Hematopoietic multipotent progenitor cell treated with erythropoietin and hydrocortisone succinate and interleukin-3 and kit ligand, for 15 days (in vitro differentiated cells): ENCODE measurements around the gene ZMAT2.
"Not testable (repeated sequence)": the region's sequence is repeated elsewhere in the genome, so short reads cannot be mapped to it uniquely, and the experiment has no call there.

Experiments used
- DNase-seq: peaks from one replicate; pipeline ENCODE4 v3.0.0-alpha.2; 2015; ENCODE audit warnings: low spot score

The ZMAT2 gene, protein sequence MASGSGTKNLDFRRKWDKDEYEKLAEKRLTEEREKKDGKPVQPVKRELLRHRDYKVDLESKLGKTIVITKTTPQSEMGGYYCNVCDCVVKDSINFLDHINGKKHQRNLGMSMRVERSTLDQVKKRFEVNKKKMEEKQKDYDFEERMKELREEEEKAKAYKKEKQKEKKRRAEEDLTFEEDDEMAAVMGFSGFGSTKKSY

DNA sequence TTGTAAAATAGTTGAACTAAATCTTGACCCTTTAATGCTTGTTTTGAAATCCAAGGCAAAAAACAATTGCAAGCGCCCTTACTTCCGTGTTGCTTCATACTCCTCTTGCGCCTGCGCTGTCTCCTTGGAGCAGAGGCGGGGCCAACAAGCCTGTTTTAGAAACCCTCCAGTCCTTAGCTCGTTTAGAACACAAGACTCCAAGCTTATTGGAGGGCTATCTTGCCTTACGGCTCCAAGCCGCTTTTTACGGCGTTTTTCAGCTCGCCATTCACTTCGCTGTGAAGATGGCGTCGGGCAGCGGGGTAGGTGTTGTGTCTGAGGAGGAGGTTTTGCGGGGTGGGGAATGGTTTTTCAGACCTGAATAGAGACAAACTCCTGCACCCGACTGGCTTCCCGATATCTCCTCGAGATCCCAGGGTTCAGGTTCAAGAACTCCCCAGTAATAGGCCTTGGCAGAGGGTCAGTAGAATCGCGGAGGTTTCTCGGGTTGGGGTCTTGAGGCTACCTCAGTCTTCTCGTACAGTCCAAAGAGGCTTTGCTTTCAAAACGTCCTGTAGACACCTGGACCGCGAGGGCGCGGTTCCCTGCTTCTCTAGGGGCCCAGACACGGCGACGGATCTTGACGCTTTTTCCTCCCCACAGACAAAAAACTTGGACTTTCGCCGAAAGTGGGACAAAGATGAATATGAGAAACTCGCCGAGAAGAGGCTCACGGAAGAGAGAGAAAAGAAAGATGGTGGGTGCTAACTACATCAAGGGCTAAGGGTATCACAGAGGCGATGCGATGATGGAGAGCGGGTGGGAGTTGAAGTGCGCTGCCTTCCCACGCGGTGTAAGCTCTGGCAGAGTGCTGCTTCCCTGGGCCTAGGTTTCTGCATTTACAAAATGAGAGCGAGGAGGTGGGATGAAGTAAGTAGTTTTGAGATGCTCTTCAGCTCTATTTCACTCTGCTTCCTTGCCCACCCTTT lies at the start of gene ZMAT2:
ZMAT2 (plus strand) TSS at position 271 of the 968 bp plus-strand sequence; CDS start at position 285, 14 bp downstream.
- peak; percentile 98 for DNase-seq

DNA sequence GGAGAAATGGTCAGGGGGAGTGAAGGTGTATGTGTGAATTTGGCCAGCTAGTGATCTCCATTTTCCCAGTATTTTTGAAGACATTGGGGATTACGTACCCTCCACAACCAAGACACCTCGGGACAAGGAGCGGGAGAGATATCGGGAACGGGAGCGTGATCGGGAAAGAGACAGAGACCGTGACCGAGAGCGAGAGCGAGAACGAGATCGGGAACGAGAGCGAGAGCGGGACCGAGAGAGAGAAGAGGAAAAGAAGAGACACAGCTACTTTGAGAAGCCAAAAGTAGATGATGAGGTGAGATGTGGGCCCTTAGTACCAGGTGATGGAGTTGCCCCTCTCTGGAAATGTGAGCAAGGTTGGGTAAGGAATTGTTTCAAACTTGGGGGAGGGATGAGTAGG lies 41.4 kb upstream of the ZMAT2 start:
- DNase-seq, result no peak

DNA sequence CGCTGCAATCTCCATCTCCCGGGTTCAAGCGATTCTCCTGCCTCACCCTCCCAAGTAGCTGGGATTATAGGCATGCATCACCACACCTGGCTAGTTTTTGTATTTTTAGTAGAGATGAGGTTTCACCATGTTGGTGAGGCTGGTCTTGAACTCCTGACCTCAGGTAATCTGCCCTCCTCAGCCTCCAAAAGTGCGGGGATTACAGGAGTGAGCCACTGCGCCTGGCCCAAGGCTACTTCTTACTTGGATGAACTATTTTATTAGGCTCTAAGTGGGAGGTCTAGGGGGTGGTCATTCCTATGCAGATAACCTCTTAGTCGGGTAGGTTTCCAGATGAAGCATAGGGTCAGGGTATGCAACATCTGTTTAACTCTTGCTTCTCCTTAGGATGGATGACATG lies 39.9 kb upstream of the ZMAT2 start:
- not testable (repeated sequence) for DNase-seq

DNA sequence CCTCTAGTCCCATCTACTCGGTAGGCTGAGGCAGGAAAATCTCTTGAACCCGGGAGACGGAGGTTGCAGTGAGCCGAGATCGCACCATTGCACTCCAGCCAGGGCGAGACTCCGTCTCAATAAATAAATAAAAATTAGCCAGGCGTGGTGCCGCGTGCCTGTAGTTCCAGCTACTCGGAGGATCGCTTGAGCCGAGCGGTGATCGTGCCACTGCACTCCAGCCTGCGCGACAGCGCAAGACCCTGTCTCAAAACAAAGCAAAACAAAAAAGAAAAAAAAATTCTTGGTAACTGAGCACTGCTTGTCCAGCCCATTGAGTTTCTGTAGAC lies 36.3 kb upstream of the ZMAT2 start:
- no peak for DNase-seq

DNA sequence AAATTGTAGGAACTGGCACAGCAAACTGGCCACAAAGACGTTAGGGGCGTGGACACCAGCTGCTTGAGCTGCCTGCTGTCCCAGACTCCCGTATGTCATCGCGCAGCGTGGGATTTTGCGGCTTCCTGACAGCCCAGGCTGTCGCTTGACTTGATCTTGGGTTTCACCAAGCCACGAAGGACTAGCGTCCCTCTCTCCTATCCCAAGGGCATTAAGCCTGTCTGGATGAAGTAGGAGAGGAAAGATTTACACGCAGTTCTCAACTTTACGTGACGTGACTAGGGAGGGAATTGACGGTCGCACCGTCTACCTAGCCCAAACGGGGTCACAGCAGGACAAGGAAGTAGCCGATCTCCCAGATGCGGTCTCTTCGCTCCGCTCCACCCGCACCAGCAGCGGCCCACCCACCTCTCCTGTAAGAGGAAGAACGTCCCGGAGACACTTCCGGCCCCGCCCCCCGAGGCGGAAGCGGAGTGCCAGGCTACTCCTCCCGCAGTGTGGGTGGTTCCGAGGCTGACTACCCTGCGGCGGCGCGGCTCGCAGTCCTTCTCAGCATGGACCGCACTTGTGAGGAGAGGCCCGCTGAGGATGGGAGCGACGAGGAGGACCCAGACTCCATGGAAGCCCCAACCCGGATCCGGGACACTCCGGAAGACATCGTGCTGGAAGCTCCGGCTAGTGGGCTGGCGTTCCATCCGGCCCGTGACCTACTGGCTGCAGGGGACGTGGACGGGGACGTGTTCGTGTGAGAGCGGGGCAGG lies 35.7 kb upstream of the ZMAT2 start, which contains the start of gene WDR55:
WDR55 (plus strand) TSS at position 546 of the 761 bp plus-strand sequence; CDS start at position 555, 9 bp downstream.
- peak; percentile 93 for DNase-seq

DNA sequence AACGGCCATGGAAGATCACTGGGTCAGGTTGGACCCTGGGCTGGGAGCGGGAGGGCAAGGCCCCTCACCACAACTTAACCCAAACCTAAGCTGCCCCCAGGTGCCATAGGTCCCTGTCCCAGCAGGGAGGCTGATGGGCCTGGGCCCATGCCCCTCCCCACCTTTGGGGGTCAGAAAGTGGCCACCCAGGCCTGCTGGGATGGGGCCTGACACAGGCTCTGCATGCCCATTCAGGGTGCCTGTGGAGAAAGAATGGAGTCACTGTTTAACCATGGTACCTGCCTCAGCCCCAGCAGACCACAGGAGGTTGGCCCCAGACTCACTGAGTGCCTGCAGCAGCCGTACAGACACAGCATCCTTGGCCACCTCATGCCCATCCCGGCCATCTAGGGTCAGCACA lies 29.2 kb upstream of the ZMAT2 start:
- DNase-seq, result not testable (repeated sequence)

DNA sequence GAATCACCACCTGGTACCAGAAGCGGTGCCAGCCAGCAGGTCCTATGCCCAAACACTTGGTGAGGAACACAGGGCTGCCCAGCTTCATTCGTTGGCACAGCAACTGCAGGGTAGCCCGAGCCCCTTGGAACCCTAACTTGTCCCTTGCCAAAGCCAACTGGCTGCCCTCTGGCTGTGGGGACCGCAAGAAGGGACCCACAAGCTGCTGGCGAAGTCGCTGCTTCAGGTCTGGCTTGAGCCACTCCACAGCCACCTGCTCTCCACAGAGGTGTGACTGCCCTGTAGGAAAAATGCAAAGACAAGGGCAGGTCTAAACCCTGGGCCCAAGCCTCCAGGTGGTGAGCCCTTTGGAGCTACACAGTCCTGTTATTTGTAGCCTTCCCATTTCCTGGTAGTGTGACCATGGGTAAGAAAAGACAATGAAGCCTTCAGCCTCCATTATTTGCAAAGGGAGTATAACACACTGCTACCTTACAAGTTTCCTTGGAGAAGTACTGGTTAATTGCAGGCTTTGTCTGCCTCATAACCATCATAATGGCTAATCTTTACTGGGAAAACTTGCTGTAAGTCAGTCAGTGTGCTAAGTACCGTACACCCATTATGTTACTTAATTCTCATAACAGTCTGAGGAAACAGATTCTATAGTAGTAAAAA lies 28.6 kb upstream of the ZMAT2 start:
- DNase-seq, result no peak

DNA sequence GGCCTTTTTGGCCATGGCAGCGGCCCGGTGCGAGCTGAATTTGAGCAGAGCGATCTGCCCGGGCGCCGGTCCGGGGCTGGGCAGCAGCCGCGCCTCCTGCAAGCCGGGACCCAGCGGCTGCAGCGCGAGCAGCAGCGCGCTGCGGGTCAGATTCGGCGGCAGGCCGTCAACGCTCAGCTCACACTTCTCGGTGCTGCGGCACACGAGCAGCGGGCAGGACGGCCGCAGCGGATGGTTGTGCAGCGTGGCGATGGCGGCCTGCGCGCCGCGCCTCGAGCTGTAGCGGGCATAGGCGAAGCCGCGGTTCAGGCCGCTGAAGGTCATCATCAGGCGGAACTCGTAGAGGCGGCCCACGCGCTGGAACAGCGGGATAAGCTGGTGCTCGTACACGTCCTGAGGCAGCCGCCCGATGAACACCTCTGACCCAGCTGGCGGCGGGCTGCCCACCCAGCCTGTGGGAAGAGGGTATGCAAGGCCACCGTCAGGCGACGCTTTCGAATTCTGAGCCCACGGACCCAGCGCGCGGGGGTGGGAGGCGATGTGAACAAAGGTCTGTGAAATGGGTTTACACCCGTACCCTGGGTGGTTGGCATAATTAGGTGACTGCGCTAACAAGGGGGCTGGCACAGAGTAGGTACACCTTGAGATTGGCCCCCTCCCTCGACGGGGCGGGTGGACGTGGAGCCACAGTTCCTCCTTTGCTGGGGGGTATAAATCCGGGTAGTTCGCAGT lies 27.6 kb upstream of the ZMAT2 start:
- no peak for DNase-seq

DNA sequence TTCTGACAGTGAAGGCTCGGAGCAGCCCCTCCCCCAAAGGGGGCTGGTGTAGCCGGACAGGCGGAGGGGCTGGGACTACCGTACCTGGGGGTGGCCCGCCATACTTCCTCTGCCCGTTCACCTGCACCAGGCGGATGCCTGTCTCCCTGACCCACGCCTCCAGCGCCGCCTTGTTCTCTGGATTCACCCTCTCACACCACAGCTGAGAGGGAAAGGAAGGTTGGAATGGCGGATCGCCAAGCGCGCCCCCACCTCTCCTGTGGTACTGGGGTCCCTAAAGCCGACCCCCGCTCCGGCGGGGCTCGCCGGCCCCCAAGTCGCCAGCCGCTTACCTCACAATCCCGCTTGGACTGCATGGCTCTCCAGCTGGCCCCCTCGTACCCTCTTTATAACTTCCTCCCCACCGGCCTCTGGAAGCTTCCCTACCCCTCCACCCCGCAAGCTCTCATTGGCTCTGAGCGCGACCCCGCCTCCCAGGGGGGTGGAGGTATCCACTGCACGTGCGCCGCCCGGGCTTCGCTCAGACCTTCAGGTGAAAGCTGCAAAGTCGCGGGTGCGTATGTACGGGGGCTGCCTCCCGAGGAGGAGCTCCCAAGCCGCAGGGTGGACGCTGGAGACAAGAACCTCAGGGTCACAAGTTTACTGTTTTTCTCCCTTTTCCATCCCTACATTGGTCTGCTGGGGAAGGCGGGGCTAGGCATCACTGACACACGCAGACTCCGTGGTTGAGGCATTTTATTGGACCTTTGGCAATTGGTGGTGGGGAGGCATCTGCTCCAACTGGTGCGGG lies 26.9 kb upstream of the ZMAT2 start, which contains the start of gene DND1:
DND1 (minus strand) TSS at position 390 of the 790 bp plus-strand sequence; CDS start at position 356, 34 bp downstream.
- no peak for DNase-seq

DNA sequence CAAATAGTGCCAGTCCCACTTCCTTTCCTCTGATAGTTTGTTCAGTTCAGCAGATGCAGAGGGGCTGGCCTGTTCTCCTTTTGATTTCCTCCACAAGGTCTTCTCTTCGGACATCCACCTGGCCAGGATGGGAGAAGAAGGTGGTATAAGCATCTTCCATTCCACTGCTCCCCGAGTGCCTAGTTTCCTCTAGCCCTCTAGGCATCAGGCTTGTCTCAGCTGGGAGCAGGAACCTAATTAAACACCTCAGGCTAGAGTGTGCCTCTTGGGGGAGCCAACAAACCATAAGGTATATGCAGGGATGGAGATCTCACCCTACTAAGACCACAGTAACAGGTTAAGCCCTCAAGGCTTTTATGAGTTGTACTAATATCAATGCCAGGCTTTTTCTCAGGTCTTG lies 26.0 kb upstream of the ZMAT2 start:
- no peak for DNase-seq

DNA sequence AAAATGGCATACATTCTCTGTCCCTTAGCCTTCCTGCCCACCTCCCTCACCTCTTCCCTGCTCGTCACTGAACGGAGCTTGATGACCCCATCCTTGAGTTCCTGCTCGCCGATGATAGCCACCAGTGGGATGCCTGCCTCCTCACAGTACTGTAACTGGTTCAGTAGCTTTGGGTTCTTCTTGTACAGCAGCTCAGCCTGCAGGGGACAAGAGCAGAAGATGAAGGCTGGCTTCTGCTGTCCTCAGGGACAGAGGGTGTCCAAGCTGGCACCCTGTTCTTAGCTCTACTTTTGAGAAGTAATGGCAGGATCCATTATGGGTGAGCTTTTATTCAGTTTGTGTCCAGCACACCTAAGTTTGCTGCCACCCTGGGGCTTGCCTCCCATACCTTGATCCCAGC lies 25.6 kb upstream of the ZMAT2 start:
- DNase-seq, result no peak

DNA sequence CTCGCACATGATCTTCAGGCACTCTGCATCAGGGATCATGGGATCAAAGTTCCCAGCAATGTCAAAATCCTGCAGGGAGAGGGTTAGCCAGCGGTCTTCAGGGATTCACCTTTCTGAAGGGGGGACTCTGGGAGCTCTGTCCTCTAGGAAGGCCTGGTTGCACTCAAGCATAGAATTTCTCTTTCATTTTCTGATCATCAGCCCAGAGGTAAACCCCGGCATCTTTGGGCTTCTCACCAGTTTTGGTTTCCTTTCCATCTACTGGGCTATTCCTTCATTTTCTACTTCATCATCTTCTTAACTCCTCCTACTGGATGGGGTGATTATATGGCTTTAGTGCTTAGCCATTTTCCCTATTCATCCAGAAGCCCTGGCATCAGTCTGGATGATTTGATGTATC lies 22.3 kb upstream of the ZMAT2 start:
- no peak for DNase-seq

DNA sequence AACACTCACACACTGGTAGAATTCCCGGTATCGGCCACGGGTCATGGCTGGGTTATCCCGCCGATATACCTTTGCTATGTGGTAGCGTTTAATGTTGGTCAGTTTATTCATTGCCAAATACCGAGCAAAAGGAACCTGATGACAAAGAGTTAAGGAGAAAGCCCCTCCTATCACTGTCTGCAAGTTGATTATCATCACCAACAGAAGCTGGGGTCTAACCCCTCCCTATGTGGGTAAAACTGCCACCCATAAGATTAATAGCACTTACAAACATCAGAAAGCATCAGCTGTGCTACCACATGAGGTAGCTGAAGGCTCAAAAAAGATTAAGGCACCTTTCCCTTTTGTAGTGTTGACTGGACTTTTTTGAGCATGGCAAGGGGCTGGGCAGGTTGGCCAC lies 21.3 kb upstream of the ZMAT2 start:
- DNase-seq, result peak; percentile 73

DNA sequence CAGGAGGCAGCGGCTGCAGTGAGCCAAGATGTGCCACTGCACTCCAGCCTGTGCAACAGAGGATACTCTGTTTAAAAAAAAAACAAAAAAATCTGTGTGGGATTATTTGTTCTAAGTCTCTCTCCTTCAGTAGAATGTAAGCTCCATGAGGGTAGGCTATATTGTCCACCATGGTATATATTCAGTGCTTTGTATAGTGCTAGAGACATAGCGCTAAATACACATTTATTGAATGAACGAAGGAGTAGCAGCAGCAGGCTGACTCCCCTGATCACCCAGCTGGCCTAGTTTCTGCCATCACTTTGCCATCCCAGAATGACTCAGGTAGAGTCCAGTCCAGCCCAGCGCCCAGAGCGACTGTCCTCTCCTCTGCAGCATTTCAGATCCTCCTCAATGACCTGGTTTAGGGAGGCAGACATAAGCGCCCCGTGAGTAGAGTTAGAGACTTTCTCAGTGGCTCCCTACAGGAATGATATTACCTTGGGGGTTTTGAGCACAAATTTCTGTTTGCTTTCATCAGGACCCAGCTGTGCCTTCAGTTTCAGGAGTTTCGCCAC lies 9.8 kb upstream of the ZMAT2 start:
- DNase-seq, result no peak

DNA sequence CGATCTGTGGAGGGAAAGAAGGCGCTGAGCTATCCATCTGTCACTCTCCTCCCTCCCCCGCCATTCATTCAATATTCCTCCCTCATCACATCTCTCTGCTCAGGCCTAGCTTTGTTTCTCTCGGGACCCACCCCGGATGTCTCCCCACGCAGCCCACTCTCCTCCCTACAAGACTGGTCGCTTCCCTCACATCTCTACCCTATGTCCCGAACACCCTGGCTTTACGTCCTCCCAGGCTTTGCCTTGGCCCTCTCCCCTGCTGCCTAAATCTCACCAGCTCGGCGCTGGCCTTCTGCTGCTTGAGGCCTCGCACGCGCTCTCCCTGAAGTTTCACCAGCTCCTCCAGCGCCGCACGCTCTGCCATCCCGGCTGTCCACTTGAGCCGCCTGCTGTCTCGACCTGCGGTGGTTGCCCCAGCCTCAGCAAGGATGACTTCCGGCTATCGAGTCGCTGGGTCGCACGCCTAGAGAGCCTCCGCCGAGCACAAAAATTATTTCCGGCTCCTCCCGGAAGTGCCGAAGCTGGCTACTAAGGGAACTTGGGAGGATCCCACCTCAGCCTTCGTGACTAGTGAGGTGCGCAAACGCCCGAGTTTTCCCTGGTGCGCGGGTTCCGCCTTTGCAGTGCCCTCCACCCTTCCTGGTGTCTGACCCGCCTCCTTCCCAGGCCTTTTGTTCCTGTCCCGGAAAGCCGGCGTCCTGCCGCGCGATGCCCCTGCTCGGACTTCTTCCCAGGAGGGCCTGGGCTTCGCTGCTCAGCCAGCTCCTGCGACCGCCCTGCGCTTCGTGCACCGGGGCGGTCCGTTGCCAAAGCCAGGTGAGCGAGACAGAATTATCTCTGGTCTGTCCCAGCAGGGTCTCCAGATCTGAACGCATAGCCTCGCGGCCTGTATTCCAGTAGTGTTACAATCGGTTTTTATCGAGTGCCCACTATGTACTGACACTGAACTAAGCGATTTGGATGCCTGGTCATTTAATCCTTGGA lies 9.0 kb upstream of the ZMAT2 start, which contains the start of the genes HARS1 and HARS2:
HARS1 (minus strand) TSS at position 430 of the 984 bp plus-strand sequence; CDS start at position 364, 66 bp downstream.
HARS2 (plus strand) TSS at position 515 of the 984 bp plus-strand sequence; CDS start at position 709, 194 bp downstream.
- peak; percentile 91 for DNase-seq

DNA sequence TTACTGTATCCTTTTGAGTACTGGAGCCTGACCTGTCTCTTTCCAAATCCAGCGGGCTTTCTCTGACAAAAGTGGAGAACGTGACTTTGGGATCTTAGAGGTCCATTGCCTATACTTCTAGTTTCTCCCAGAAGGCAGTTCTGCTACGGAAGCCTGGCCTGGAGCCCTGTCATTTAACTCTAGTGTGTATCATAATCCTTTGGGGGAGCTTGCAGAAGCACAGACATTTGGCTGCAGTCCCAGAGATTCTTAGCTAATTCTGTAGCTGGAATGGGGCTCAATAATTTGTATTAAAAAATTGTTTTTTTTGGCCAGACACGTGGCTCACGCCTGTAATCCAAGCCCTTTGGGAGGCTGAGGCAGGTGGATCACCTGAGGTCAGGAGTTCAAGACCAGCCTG lies 6.0 kb upstream of the ZMAT2 start:
- DNase-seq, result no peak

DNA sequence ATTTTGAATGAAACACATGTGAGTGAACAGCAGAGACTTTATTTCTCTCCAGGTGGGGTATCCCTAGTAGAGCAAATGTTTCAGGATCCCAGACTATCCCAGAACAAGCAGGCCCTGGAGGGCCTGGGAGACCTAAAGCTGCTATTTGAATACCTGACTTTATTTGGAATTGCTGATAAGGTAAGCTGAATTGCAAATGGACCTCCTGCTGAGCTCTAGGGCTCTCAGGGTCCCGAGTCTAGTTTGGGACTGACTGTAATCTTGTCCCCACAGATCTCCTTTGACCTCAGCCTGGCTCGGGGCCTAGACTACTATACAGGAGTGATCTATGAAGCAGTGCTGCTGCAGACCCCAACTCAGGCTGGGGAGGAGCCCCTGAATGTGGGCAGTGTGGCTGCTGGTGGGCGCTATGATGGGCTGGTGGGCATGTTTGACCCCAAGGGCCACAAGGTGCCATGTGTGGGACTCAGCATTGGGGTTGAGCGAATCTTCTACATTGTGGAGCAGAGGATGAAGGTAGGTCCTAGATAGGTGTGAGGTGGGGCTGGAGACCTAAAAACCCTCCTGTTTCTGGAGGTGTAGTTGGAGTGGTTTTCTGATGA lies 3.3 kb upstream of the ZMAT2 start:
- DNase-seq, result no peak

DNA sequence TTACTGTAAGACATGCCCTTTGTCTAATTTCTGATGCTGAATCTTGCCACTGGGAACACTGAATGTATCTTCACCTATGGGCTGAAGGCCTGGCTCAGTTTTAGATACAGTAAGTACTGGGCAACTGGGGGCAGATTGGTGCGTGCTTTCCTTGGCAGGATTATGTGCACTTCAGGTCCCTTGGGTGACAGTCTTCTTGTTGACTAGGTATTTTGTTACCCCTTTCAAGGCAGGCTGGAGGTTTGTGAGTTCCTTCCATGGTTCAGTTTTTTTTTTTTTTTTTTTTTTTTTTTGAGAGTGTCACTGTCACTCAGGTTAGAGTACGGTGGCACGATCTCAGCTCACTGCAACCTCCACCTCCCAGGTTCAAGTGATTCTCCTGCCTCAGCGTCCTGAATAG lies 7.6 kb downstream of the ZMAT2 start:
- DNase-seq, result no peak
